HEK293 (cell line): ENCODE data around the gene LSMEM2.
A peak's percentile ranks its signal among the peaks of the same experiment; 100 is the strongest.

ENCODE experiments used
- CTCF ChIA-PET: fragments of 350-600 bp; formaldehyde crosslinking; extraction: SDS; loops from one replicate; lab custom pipeline; 2021; ENCODE audit warnings: antibody characterized with exemption; lab: Yijun Ruan, JAX
- POLR2A ChIA-PET: fragments of 300-600 bp; formaldehyde crosslinking; extraction: SDS; loops from one replicate; lab custom pipeline; 2020; ENCODE audit warnings: antibody characterized with exemption, inconsistent platforms; lab: Yijun Ruan, JAX
- H3K27ac ChIP-seq: fragments of 200-500 bp; sonication (Bioruptor generic); 2 replicates; pipeline ENCODE4 v1.5.1; 2014; ENCODE audit warnings: low read depth, low read length, control low read depth, inconsistent platforms; ENCODE audit errors: extremely low read depth
- H3K36me3 ChIP-seq, 2 experiments: fragments of 200-500 bp in 1 of 2; sonication (Bioruptor generic) in 1 of 2; 1 replicate in 1 of 2; 2 replicates in 1 of 2; pipeline ENCODE4 v1.5.1; 2014 to 2017; ENCODE audit warnings: inconsistent platforms in 2 of 2, low read length in 2 of 2; ENCODE audit not compliant: control insufficient read depth in 2 of 2, insufficient read depth in 1 of 2
- H3K4me1 ChIP-seq: fragments of 200-500 bp; sonication (Bioruptor generic); 2 replicates; pipeline ENCODE4 v1.5.1; 2014; ENCODE audit warnings: mild to moderate bottlenecking, low read length, inconsistent platforms; ENCODE audit not compliant: control insufficient read depth, insufficient read depth
- H3K4me3 ChIP-seq: 2 replicates; pipeline ENCODE4 v1.5.1; 2011; ENCODE audit warnings: low read depth, mild to moderate bottlenecking, control low read depth, low read length, moderate library complexity
- H3K9me3 ChIP-seq: fragments of 200-500 bp; sonication (Bioruptor generic); 2 replicates; pipeline ENCODE4 v1.5.1; 2014; ENCODE audit warnings: low read depth, low read length, inconsistent platforms; ENCODE audit not compliant: control insufficient read depth, insufficient read depth
- IKZF3 ChIP-seq: fragments of 450-650 bp; IDR thresholded peaks from 2 replicates; pipeline ENCODE4 v1.5.0; 2018; ENCODE audit warnings: missing biosample characterization, mild to moderate bottlenecking, missing genetic modification characterization, moderate library complexity
- KLF1 ChIP-seq: fragments of 450-650 bp; formaldehyde crosslinking; IDR thresholded peaks from 2 replicates; pipeline ENCODE4 v1.5.1; 2016; ENCODE audit warnings: missing biosample characterization, missing genetic modification characterization
- KLF7 ChIP-seq: fragments of 450-650 bp; formaldehyde crosslinking; IDR thresholded peaks from 2 replicates; pipeline ENCODE4 v1.5.1; 2016; ENCODE audit warnings: missing biosample characterization, missing genetic modification characterization, borderline replicate concordance
- ZFP69B ChIP-seq: fragments of 450-650 bp; formaldehyde crosslinking; IDR thresholded peaks from 2 replicates; pipeline ENCODE4 v1.5.1; 2016; ENCODE audit warnings: missing biosample characterization, missing genetic modification characterization
- ZNF114 ChIP-seq: fragments of 450-650 bp; formaldehyde crosslinking; IDR thresholded peaks from 2 replicates; pipeline ENCODE4 v1.5.0; 2017; ENCODE audit warnings: missing biosample characterization, missing genetic modification characterization
- ZNF184 ChIP-seq: fragments of 450-650 bp; IDR thresholded peaks from 2 replicates; pipeline ENCODE4 v1.5.1; 2018; ENCODE audit warnings: missing biosample characterization, mild to moderate bottlenecking, missing genetic modification characterization
- ZNF19 ChIP-seq: fragments of 450-650 bp; formaldehyde crosslinking; IDR thresholded peaks from 2 replicates; pipeline ENCODE4; 2016; ENCODE audit warnings: missing biosample characterization, missing genetic modification characterization, low read depth
- ZNF211 ChIP-seq: fragments of 450-650 bp; formaldehyde crosslinking; IDR thresholded peaks from 2 replicates; pipeline ENCODE4 v1.5.1; 2016; ENCODE audit warnings: low read depth, missing biosample characterization, missing genetic modification characterization
- ZNF544 ChIP-seq: fragments of 450-650 bp; formaldehyde crosslinking; IDR thresholded peaks from 2 replicates; pipeline ENCODE4 v1.5.0; 2017; ENCODE audit warnings: missing biosample characterization, missing genetic modification characterization
- ZNF600 ChIP-seq: fragments of 450-650 bp; formaldehyde crosslinking; IDR thresholded peaks from 2 replicates; pipeline ENCODE4 v1.5.1; 2016; ENCODE audit warnings: missing biosample characterization, missing genetic modification characterization
- ZNF629 ChIP-seq: fragments of 450-650 bp; formaldehyde crosslinking; IDR thresholded peaks from 2 replicates; pipeline ENCODE4 v1.5.1; 2017; ENCODE audit warnings: missing biosample characterization, missing genetic modification characterization
- ZNF830 ChIP-seq: fragments of 450-650 bp; IDR thresholded peaks from 2 replicates; pipeline ENCODE4 v1.5.0; 2018; ENCODE audit warnings: missing biosample characterization, missing genetic modification characterization, low read depth, mild to moderate bottlenecking, moderate library complexity
- TF ChIP-seq, protein P1 (sequence below): fragments of 450-650 bp; formaldehyde crosslinking; IDR thresholded peaks from 2 replicates; pipeline ENCODE4 v1.5.1; 2016; ENCODE audit warnings: missing biosample characterization, missing genetic modification characterization
- TF ChIP-seq, protein P2 (sequence below): fragments of 450-650 bp; formaldehyde crosslinking; IDR thresholded peaks from 2 replicates; pipeline ENCODE4 v1.5.1; 2016; ENCODE audit warnings: missing biosample characterization, missing genetic modification characterization, low read depth
- TF ChIP-seq, protein P3 (sequence below): fragments of 450-650 bp; formaldehyde crosslinking; IDR thresholded peaks from 2 replicates; pipeline ENCODE4 v1.5.1; 2016; ENCODE audit warnings: missing biosample characterization, missing genetic modification characterization
- TF ChIP-seq, protein P4 (sequence below): fragments of 450-650 bp; formaldehyde crosslinking; IDR thresholded peaks from 2 replicates; pipeline ENCODE4 v1.5.0; 2017; ENCODE audit warnings: missing biosample characterization, missing genetic modification characterization, borderline replicate concordance
- TF ChIP-seq, protein P5 (sequence below): fragments of 450-650 bp; formaldehyde crosslinking; IDR thresholded peaks from 2 replicates; pipeline ENCODE4 v1.5.1; 2016; ENCODE audit warnings: missing biosample characterization, missing genetic modification characterization

Gene LSMEM2

DNA sequence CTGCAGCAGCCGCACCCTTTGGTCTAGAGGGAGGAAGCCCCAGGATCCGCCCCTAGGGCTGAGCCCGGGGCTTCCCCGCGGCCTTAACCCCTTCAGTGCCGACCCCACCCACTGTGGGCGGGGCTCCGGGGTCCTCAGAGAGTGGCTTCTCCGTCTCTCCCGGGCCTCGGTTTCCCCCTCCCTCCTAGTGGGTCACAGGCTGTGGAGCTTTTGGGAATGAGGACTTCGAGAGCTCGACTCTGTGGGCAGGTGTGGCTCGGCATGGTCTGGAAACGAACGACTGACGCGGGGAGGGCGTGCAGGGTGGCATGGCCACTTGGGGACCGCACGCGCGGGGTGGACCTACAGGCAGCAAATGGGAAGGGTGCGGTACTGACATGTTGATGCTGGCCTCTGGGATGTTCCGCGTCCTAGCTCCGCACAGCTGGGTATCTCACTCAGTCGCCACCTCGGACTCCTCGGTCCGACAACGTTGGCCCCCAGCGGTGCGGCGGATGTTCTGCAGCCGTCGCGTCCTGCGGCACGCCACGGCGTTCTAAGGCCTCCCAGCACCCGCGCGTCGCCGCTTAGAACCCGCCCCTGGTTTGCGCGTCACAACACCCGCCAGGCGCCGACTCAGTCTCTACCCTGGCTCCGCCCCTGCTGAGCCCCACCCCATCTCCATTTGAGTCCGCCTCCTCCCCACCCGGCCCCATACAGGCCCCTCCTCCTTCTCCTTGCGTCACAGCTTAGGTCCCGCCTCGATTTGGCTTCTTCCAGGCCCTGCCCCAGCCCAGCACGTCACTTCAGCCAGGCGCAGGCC, 20.1 kb downstream of the LSMEM2 start, which contains the start of the genes HYAL3 and NAA80 (continued):
- TF ChIP-seq, protein P1, sequence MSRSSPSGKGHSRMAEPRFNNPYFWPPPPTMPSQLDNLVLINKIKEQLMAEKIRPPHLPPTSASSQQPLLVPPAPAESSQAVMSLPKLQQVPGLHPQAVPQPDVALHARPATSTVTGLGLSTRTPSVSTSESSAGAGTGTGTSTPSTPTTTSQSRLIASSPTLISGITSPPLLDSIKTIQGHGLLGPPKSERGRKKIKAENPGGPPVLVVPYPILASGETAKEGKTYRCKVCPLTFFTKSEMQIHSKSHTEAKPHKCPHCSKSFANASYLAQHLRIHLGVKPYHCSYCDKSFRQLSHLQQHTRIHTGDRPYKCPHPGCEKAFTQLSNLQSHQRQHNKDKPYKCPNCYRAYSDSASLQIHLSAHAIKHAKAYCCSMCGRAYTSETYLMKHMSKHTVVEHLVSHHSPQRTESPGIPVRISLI (tag by site-specific recombination), result no peak

DNA sequence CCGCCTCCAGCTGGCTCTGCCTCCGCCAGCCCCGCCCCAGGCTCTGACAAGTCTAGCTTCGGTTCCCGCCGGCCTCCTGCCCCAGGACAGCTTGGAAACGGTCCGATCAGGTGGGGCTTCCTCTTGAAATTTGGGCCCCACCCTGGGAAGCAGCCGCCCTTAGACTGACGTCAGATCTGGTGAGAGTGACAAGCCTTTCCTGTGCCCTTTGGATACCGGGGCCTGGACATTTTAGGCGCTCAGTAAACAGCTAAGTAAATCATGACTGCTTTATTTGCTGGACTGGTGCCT, 20.7 kb downstream of the LSMEM2 start:
- no peaks in the 10 kb centered on the region for H3K9me3 ChIP-seq
- TF ChIP-seq, protein P2, sequence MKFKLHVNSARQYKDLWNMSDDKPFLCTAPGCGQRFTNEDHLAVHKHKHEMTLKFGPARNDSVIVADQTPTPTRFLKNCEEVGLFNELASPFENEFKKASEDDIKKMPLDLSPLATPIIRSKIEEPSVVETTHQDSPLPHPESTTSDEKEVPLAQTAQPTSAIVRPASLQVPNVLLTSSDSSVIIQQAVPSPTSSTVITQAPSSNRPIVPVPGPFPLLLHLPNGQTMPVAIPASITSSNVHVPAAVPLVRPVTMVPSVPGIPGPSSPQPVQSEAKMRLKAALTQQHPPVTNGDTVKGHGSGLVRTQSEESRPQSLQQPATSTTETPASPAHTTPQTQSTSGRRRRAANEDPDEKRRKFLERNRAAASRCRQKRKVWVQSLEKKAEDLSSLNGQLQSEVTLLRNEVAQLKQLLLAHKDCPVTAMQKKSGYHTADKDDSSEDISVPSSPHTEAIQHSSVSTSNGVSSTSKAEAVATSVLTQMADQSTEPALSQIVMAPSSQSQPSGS (tag by site-specific recombination), result 0 out of 2 replicates have a peak, but pooled peaks have one; percentile 22
- TF ChIP-seq ZNF114 (tag by site-specific recombination), result no peak
- TF ChIP-seq, protein P3, sequence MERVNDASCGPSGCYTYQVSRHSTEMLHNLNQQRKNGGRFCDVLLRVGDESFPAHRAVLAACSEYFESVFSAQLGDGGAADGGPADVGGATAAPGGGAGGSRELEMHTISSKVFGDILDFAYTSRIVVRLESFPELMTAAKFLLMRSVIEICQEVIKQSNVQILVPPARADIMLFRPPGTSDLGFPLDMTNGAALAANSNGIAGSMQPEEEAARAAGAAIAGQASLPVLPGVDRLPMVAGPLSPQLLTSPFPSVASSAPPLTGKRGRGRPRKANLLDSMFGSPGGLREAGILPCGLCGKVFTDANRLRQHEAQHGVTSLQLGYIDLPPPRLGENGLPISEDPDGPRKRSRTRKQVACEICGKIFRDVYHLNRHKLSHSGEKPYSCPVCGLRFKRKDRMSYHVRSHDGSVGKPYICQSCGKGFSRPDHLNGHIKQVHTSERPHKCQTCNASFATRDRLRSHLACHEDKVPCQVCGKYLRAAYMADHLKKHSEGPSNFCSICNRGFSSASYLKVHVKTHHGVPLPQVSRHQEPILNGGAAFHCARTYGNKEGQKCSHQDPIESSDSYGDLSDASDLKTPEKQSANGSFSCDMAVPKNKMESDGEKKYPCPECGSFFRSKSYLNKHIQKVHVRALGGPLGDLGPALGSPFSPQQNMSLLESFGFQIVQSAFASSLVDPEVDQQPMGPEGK (tag by site-specific recombination), result peak; percentile 71
- no peak for TF ChIP-seq KLF7 (tag by site-specific recombination)
- TF ChIP-seq IKZF3, result 0 out of 2 replicates have a peak, but pooled peaks have one; percentile 21
- TF ChIP-seq ZNF19 (tag by site-specific recombination), result no peak
- TF ChIP-seq ZNF600, result no peak
- TF ChIP-seq, protein P4, sequence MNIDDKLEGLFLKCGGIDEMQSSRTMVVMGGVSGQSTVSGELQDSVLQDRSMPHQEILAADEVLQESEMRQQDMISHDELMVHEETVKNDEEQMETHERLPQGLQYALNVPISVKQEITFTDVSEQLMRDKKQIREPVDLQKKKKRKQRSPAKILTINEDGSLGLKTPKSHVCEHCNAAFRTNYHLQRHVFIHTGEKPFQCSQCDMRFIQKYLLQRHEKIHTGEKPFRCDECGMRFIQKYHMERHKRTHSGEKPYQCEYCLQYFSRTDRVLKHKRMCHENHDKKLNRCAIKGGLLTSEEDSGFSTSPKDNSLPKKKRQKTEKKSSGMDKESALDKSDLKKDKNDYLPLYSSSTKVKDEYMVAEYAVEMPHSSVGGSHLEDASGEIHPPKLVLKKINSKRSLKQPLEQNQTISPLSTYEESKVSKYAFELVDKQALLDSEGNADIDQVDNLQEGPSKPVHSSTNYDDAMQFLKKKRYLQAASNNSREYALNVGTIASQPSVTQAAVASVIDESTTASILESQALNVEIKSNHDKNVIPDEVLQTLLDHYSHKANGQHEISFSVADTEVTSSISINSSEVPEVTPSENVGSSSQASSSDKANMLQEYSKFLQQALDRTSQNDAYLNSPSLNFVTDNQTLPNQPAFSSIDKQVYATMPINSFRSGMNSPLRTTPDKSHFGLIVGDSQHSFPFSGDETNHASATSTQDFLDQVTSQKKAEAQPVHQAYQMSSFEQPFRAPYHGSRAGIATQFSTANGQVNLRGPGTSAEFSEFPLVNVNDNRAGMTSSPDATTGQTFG, result no peak
- 0 out of 2 replicates have a peak, but pooled peaks have one; percentile 54 for TF ChIP-seq ZNF184
- TF ChIP-seq ZNF211 (tag by site-specific recombination), result no peak
- TF ChIP-seq, protein P5, sequence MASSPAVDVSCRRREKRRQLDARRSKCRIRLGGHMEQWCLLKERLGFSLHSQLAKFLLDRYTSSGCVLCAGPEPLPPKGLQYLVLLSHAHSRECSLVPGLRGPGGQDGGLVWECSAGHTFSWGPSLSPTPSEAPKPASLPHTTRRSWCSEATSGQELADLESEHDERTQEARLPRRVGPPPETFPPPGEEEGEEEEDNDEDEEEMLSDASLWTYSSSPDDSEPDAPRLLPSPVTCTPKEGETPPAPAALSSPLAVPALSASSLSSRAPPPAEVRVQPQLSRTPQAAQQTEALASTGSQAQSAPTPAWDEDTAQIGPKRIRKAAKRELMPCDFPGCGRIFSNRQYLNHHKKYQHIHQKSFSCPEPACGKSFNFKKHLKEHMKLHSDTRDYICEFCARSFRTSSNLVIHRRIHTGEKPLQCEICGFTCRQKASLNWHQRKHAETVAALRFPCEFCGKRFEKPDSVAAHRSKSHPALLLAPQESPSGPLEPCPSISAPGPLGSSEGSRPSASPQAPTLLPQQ (tag by site-specific recombination), result peak; percentile 87
- TF ChIP-seq ZFP69B, result peak; percentile 89
- TF ChIP-seq ZNF830 (tag by site-specific recombination), result no peak
- TF ChIP-seq ZNF629 (tag by site-specific recombination), result 0 out of 2 replicates have a peak, but pooled peaks have one; percentile 61
- TF ChIP-seq KLF1 (tag by site-specific recombination), result peak; percentile 83
- TF ChIP-seq ZNF544 (tag by site-specific recombination), result no peak
- H3K27ac ChIP-seq, result peak overlapping the region; percentile 51
- POLR2A ChIA-PET, result interaction anchor here (0.6 to 2.2 kb wide), 17 partner anchors 9 to 269 kb away, joined by 3 to 34 read pairs (median 4); partner anchors contain the start of genes CYB561D2, GNAI2, HEMK1 and LSMEM2
- CTCF ChIA-PET, result interaction anchor here (0.6 to 2.0 kb wide), 4 partner anchors 18 to 125 kb away, joined by 3 to 7 read pairs (median 4); no protein-coding TSS in a partner anchor
- peaks cover 0 to 4% of the 10 kb centered on the region in 2 experiments; a peak in 1 of 3 replicates for H3K36me3 ChIP-seq
- no peaks in the 10 kb centered on the region for H3K4me1 ChIP-seq
- H3K4me3 ChIP-seq, result peak overlapping the region; percentile 36
